GM21717 (cell line): Measurements from ENCODE around the gene SPRR2G.
"Not testable (repeated sequence)": the region's sequence is repeated elsewhere in the genome, so short reads cannot be mapped to it uniquely, and the experiment has no call there.

Experiments
- ATAC-seq: cut with Tn5 transposase; IDR thresholded peaks from one replicate; pipeline ENCODE4 v1.9.1; 2021; ENCODE audit warnings: mild to moderate bottlenecking, moderate library complexity; ENCODE audit not compliant: unreplicated experiment

SPRR2G gene

DNA sequence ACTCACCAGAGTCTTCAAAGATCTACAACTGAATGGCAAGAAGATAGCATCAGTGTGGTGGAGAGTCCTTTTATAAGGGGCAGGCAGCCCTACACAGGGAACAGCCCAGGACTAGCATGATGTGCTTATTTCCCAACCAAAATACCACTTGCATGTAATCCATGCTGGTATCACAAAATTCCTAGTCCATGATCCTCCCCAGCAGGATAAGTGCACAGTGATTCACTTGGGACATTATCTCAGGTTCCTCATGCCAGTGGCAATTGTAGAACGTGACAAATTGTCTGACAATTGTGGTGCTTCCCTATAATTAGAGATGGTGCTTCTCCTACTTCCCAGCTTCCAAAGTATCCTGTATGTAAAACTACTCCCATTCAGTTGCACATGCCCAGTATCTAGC is at the start of gene SPRR2G:
Gene SPRR2G, minus strand, starts transcription at position 45 of the 400 bp plus-strand sequence. CDS start 780 bp downstream, outside the sequence.
- ATAC-seq: no peak

GRCh38 chr1:153195216-153195615 is 44.5 kb upstream of the SPRR2G start:
- no peak for ATAC-seq

DNA sequence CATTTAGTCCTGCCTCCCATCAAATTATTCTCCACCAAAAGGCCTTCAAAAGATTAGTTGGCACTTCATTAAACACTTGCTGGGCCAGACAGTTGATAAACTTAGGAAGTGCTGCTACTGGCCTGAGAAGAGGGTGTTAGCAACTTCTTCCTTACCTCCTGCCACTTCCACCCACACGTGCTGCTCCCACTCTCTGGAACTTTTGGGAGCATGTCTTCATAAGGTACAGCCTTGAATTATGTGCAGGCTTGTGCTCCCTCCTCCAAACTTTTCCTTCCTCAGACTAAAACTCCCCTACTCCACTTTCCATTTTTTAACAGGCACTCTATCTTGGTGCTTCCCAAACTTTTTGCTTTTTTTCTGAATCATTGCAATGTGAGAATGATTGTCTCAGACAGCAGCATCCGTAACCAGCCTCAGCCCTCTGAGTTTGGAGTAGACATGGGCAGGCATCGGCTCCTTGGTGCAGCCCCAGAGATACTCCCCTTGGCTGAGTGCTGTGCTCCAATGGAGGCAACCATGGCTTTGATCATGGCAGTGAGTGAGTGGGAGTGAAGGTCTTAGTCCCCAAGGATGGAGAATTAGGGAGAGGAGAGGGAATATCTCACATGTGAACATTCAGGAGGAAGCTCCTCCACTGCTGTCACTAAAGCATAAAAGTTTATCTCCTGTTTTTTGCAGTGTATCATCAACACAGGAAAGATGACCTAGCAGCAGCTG is 43.8 kb upstream of the SPRR2G start:
- ATAC-seq: no peak

DNA sequence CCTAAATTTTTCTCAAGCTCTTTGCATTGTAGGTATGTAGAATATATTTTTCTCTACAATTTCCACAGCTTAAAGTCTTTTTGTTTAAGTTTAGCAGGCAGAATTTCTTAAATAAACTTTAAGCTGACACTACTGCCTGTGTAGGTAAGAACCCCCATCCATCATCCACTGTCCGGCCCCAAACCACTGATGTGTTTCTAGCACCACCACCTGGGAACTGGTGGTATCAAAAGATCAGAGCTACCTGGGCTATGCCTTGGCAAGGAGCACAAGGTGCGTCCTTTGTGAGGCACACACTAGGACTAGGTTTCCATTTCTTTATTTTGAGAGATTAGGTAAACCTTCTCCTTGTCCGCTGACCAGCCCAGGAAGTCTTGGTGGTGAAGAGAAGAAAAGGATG is 42.0 kb upstream of the SPRR2G start:
- ATAC-seq: no peak

DNA sequence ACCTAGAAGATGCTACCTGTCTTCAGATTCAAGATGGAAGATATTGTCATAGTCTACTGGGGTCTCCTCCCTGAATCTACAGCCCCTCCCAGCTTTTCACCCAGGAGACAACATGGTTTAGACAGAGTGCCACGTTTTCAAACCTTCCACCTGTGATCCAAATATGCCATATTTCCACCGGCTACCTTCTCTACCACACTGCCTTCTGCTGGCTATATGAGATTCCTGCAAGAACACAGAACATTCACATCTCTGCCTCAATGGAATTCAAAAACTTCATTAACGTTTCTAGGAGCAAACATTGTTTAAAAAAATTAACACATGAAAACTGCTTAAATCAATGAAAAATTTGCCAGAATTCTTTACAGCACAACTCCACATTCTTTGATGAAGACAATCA is 39.7 kb upstream of the SPRR2G start:
- ATAC-seq: no peak

- not testable (repeated sequence) for ATAC-seq
Measured at GRCh38 chr1:153188301-153188700, 37.6 kb upstream of the SPRR2G start.

DNA sequence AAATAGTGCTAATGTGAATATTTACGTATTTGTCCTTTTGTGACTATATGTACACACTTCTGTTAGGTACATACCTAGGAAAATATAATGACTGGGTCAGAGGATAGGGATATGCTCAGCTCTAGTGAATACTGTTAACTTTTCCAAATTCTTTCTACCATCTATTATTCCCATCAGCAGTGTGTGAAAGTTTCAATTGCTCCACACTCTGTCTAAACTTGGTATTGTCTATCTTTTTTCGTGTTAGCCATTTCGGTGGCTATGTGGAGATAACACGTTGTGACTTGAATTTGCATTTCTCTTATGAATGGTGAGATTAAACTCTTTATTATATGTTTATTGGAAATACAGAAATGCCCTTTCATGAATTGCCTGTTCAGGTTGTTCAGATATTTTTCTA is 29.9 kb upstream of the SPRR2G start:
- no peak for ATAC-seq

- no peak for ATAC-seq
Measured at GRCh38 chr1:153178922-153179321, 28.2 kb upstream of the SPRR2G start.

GRCh38 chr1:153174624-153175023 is 23.9 kb upstream of the SPRR2G start:
- ATAC-seq: no peak

DNA sequence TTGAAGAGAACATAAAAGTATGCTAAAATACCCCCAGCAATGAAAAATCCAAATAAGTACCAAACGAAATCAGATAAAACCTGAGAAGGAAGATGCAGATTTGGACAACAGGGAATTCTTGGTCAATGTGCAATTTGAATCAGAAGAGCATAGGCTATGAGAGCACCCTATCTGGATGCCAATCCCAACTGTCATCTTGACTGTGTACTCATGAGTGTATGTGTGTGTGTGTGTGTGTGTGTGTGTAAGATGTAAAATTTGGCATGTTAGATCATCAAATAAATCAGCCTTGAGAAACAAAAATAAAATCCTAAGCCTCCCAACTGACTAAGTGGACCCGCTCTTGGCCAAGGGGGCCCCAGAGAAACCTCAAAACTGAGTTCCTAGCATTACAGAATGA is 18.0 kb upstream of the SPRR2G start:
- ATAC-seq: no peak

DNA sequence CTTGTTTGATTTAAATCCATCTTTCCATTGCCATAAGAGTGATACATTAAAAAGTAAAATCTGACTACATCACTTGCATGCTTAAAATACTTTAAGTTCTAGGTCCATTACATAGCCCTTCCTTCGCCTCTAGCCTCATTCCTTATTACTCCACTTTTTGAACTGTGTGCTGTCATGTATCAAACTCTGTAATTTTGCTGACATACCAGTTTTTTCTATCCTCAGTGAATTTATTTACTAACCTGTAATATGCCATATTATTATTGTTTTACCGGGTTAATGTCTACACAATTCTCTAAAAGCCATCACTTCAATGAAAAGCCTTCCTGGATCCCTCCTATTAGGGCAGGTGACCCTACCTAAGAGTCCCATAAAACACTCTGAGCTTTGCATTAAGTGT is 4.9 kb upstream of the SPRR2G start:
- no peak for ATAC-seq

- ATAC-seq: no peak
Measured at GRCh38 chr1:153152481-153152880, 1.8 kb upstream of the SPRR2G start.

GRCh38 chr1:153141377-153141776 is 9.3 kb downstream of the SPRR2G start:
- ATAC-seq: no peak

DNA sequence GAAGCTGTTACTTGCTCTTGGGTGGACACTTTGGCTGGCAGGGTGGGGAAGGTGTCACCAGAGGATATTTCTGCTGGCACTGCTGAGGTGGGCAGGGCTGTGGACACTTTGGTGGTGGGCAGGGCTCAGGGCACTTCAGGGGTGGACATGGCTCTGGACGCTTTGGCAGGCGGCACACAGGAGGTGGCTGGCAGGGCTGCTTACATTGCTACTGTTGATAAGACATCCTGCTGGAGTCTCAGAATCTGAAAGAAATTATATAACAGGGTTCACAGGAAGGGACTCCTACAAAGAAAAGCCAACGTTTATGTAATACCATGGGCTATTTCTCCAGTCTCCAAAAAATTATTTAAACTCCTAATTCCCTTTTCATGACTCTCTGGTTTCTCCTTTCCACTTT is 10.2 kb downstream of the SPRR2G start:
- ATAC-seq: no peak

DNA sequence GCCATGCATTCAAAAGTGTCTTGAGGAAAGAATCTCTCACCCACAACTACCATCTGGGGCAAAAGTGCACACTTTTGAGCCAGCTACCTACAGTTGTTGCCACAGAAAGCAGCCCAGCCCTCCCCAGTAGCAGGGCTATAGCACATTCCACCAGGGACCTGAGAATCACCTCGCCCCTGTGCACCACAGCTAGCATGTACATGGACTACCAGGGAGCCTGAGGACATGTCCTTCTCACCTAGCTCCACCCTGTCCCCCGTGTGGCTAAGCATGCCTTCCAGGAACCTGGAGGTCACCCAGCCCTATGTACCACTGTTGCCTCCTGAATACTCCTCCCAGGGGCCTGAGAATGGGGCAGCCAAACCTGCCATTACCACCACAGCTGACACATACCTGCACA is 16.9 kb downstream of the SPRR2G start:
- no peak for ATAC-seq

DNA sequence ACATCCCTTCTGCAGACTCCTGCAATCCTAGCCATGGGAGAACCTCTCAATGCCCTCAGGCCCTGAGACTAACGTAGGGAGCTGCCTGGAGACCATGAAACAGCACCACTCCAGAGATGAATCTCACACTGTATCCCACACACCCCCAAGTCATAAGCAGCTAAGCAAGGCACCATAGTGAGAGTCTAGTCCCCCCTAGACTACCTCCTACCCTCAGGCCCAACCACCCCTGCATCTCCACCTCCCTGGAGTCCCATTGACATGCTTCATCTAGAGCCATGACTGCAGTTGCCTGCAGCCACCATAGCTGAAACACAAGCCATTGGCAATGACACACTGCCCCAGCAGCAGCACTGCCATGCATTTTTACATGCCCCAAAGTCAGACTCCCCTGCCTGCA is 17.4 kb downstream of the SPRR2G start:
- no peak for ATAC-seq

DNA sequence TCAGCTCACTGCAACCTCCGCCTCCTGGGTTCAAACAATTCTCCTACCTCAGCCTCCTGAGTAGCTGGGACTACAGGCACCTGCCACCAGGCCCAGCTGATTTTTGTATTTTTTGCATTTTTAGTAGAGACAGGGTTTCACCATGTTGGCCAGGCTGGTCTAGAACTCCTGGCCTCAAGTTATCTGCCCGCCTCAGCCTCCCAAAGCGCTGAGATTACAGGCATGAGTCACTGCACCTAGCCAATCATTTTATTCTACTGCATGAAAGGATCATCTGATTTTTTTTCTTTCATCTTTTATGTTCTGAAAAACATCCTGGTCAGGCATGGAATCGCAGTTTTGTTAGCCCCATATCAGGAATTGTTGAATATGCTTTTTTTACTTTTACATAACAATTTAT is 22.0 kb downstream of the SPRR2G start:
- not testable (repeated sequence) for ATAC-seq

DNA sequence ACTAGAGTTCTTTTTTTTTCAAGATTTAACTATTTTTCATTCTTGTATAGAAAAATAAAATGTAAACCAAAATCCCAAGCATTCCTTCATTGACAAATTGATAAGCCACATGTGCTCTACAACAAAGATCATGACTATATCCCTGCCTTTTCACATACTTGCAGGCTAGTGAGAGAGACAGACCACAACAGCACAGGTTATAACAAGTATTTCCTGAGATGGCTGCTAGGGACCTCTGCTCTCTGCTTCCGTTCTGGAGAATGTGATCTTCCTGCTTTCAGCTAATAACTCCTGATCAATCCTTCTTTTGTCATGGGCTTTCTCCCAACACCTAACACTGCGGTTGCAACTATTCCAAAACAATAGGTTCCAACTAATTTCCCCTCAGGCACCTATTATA is 23.4 kb downstream of the SPRR2G start:
- no peak for ATAC-seq

- no peak for ATAC-seq
Measured at GRCh38 chr1:153125536-153125935, 25.2 kb downstream of the SPRR2G start.

- not testable (repeated sequence) for ATAC-seq
Measured at GRCh38 chr1:153123793-153124192, 26.9 kb downstream of the SPRR2G start.

- no peak for ATAC-seq
Measured at GRCh38 chr1:153122831-153123421, 27.8 kb downstream of the SPRR2G start.

- no peak for ATAC-seq
Measured at GRCh38 chr1:153120945-153121344, 29.7 kb downstream of the SPRR2G start.

GRCh38 chr1:153119491-153119971 is 31.2 kb downstream of the SPRR2G start:
- no peak for ATAC-seq
